ENCODE data around the gene C15orf62.

C15orf62 gene

GRCh38 chr15:40723919-40724318 lies 45.9 kb upstream of the C15orf62 start:
- H3K27ac ChIP-seq (ENCODE audit: low read length, poor library complexity, severe bottlenecking), result no peak overlapping the region
- H3K4me3 ChIP-seq (ENCODE audit: insufficient read depth in 1 of 2, low read depth in 1 of 2, low read length in 2 of 2), result no peak overlapping the region
- peaks cover 0 to 12% of the 10 kb centered on the region in 2 experiments for H3K36me3 ChIP-seq (ENCODE audit: control insufficient read depth in 1 of 2, insufficient read depth in 2 of 2, low read depth in 1 of 2, low read length in 2 of 2)
- no peaks in the 10 kb centered on the region for H3K79me1 ChIP-seq (replicated peaks; ENCODE audit: low read length, poor library complexity, severe bottlenecking)
- no peak overlapping the region for H3K4me2 ChIP-seq (ENCODE audit: low read length, poor library complexity, severe bottlenecking)
- no peak overlapping the region for H2BK5ac ChIP-seq (ENCODE audit: low read depth, low read length, poor library complexity, severe bottlenecking)
- H4K91ac ChIP-seq (ENCODE audit: low read length), result no peak overlapping the region
- no peak overlapping the region for H2BK15ac ChIP-seq (ENCODE audit: low read depth, poor library complexity, severe bottlenecking)
- no peaks in the 10 kb centered on the region for H3K27me3 ChIP-seq (ENCODE audit: control insufficient read depth in 1 of 2, insufficient read depth in 1 of 2, low read length in 2 of 2)
- no peak overlapping the region for H2AK5ac ChIP-seq (ENCODE audit: low read length, severe bottlenecking)
- no peak overlapping the region for H3K23ac ChIP-seq (ENCODE audit: low read length in 2 of 2)
- H2BK120ac ChIP-seq (ENCODE audit: low read depth, low read length), result no peak overlapping the region
- DNase-seq, result no peak
- H3K9me3 ChIP-seq (ENCODE audit: control insufficient read depth, low read length), result no peaks in the 10 kb centered on the region
- H3K4ac ChIP-seq (ENCODE audit: low read depth in 1 of 2, low read length in 2 of 2), result no peak overlapping the region
- H2AFZ ChIP-seq (ENCODE audit: low read depth, low read length), result no peak overlapping the region
- no peak overlapping the region for H3K14ac ChIP-seq (ENCODE audit: low read length in 2 of 2)
- H3K18ac ChIP-seq (ENCODE audit: low read depth in 1 of 2, low read length in 2 of 2), result no peak overlapping the region
- H3K9ac ChIP-seq (ENCODE audit: low read length), result no peak overlapping the region
- no peak overlapping the region for H2BK12ac ChIP-seq (ENCODE audit: low read length in 2 of 2)
- no CpG with 5 or more reads among the region's 2 CpGs for WGBS
- H4K8ac ChIP-seq (ENCODE audit: low read length), result no peak overlapping the region
- no peaks in the 10 kb centered on the region for H3K4me1 ChIP-seq (ENCODE audit: control insufficient read depth, insufficient read depth, low read depth, low read length)

GRCh38 chr15:40731034-40731433 lies 38.7 kb upstream of the C15orf62 start:
- H2AK5ac ChIP-seq (ENCODE audit: low read length, severe bottlenecking), result no peak overlapping the region
- H3K9ac ChIP-seq (ENCODE audit: low read length), result peak overlapping the region; percentile 57
- H3K23ac ChIP-seq (ENCODE audit: low read length in 2 of 2), result no peak overlapping the region
- no peak overlapping the region for H3K4ac ChIP-seq (ENCODE audit: low read depth in 1 of 2, low read length in 2 of 2)
- H4K91ac ChIP-seq (ENCODE audit: low read length), result no peak overlapping the region
- no peak overlapping the region for H3K14ac ChIP-seq (ENCODE audit: low read length in 2 of 2)
- H3K27ac ChIP-seq (ENCODE audit: low read length, poor library complexity, severe bottlenecking), result no peak overlapping the region
- H2BK15ac ChIP-seq (ENCODE audit: low read depth, poor library complexity, severe bottlenecking), result no peak overlapping the region
- no peaks in the 10 kb centered on the region for H3K4me1 ChIP-seq (ENCODE audit: control insufficient read depth, insufficient read depth, low read depth, low read length)
- 60% methylated on average over 3 of the region's 3 CpGs for WGBS
- H3K36me3 ChIP-seq (ENCODE audit: control insufficient read depth in 1 of 2, insufficient read depth in 2 of 2, low read depth in 1 of 2, low read length in 2 of 2), result peaks cover 22 to 39% of the 10 kb centered on the region in 2 experiments
- H3K4me2 ChIP-seq (ENCODE audit: low read length, poor library complexity, severe bottlenecking), result no peak overlapping the region
- H4K8ac ChIP-seq (ENCODE audit: low read length), result no peak overlapping the region
- H3K18ac ChIP-seq (ENCODE audit: low read depth in 1 of 2, low read length in 2 of 2), result no peak overlapping the region
- H2BK120ac ChIP-seq (ENCODE audit: low read depth, low read length), result no peak overlapping the region
- H3K27me3 ChIP-seq (ENCODE audit: control insufficient read depth in 1 of 2, insufficient read depth in 1 of 2, low read length in 2 of 2), result no peaks in the 10 kb centered on the region
- H2BK5ac ChIP-seq (ENCODE audit: low read depth, low read length, poor library complexity, severe bottlenecking), result no peak overlapping the region
- no peak overlapping the region for H2BK12ac ChIP-seq (ENCODE audit: low read length in 2 of 2)
- peaks cover 1% of the 10 kb centered on the region for H3K79me1 ChIP-seq (replicated peaks; ENCODE audit: low read length, poor library complexity, severe bottlenecking)
- H3K9me3 ChIP-seq (ENCODE audit: control insufficient read depth, low read length), result no peaks in the 10 kb centered on the region
- H3K4me3 ChIP-seq (ENCODE audit: insufficient read depth in 1 of 2, low read depth in 1 of 2, low read length in 2 of 2), result no peak overlapping the region
- no peak for DNase-seq
- no peak overlapping the region for H2AFZ ChIP-seq (ENCODE audit: low read depth, low read length)

- peaks cover 2% of the 10 kb centered on the region for H3K4me1 ChIP-seq (ENCODE audit: control insufficient read depth, insufficient read depth, low read depth, low read length)
- no peak overlapping the region for H3K27ac ChIP-seq (ENCODE audit: low read length, poor library complexity, severe bottlenecking)
- H3K9me3 ChIP-seq (ENCODE audit: control insufficient read depth, low read length), result no peaks in the 10 kb centered on the region
- no peak overlapping the region for H2BK120ac ChIP-seq (ENCODE audit: low read depth, low read length)
- WGBS, result 90% methylated on average over 4 of the region's 4 CpGs
- H3K4ac ChIP-seq (ENCODE audit: low read depth in 1 of 2, low read length in 2 of 2), result no peak overlapping the region
- no peak overlapping the region for H4K91ac ChIP-seq (ENCODE audit: low read length)
- H3K27me3 ChIP-seq (ENCODE audit: control insufficient read depth in 1 of 2, insufficient read depth in 1 of 2, low read length in 2 of 2), result no peaks in the 10 kb centered on the region
- no peak overlapping the region for H3K23ac ChIP-seq (ENCODE audit: low read length in 2 of 2)
- H4K8ac ChIP-seq (ENCODE audit: low read length), result no peak overlapping the region
- H2BK5ac ChIP-seq (ENCODE audit: low read depth, low read length, poor library complexity, severe bottlenecking), result no peak overlapping the region
- H2BK15ac ChIP-seq (ENCODE audit: low read depth, poor library complexity, severe bottlenecking), result no peak overlapping the region
- H3K36me3 ChIP-seq (ENCODE audit: control insufficient read depth in 1 of 2, insufficient read depth in 2 of 2, low read depth in 1 of 2, low read length in 2 of 2), result peaks cover 52 to 77% of the 10 kb centered on the region in 2 experiments
- H3K79me1 ChIP-seq (replicated peaks; ENCODE audit: low read length, poor library complexity, severe bottlenecking), result peaks cover 10% of the 10 kb centered on the region
- H3K4me2 ChIP-seq (ENCODE audit: low read length, poor library complexity, severe bottlenecking), result no peak overlapping the region
- H2AK5ac ChIP-seq (ENCODE audit: low read length, severe bottlenecking), result no peak overlapping the region
- H3K9ac ChIP-seq (ENCODE audit: low read length), result no peak overlapping the region
- no peak overlapping the region for H3K18ac ChIP-seq (ENCODE audit: low read depth in 1 of 2, low read length in 2 of 2)
- no peak overlapping the region for H3K14ac ChIP-seq (ENCODE audit: low read length in 2 of 2)
- no peak overlapping the region for H2AFZ ChIP-seq (ENCODE audit: low read depth, low read length)
- H3K4me3 ChIP-seq (ENCODE audit: insufficient read depth in 1 of 2, low read depth in 1 of 2, low read length in 2 of 2), result no peak overlapping the region
- no peak overlapping the region for H2BK12ac ChIP-seq (ENCODE audit: low read length in 2 of 2)
- DNase-seq, result no peak
Observed at GRCh38 chr15:40736575-40736974, 33.2 kb upstream of the C15orf62 start.

- Histone ChIP-seq H4K8ac (ENCODE audit: low read length) (no peak overlapping the region), H3K27me3 (ENCODE audit: control insufficient read depth in 1 of 2, insufficient read depth in 1 of 2, low read length in 2 of 2) (no peaks in the 10 kb centered on the region), H3K9me3 (ENCODE audit: control insufficient read depth, low read length) (no peaks in the 10 kb centered on the region), H2BK120ac (ENCODE audit: low read depth, low read length) (no peak overlapping the region), H2BK15ac (ENCODE audit: low read depth, poor library complexity, severe bottlenecking) (no peak overlapping the region), H2BK12ac (ENCODE audit: low read length in 2 of 2) (no peak overlapping the region), H2AFZ (ENCODE audit: low read depth, low read length) (no peak overlapping the region), H3K9ac (ENCODE audit: low read length) (no peak overlapping the region), H3K14ac (ENCODE audit: low read length in 2 of 2) (no peak overlapping the region), H2BK5ac (ENCODE audit: low read depth, low read length, poor library complexity, severe bottlenecking) (no peak overlapping the region), H4K91ac (ENCODE audit: low read length) (no peak overlapping the region), H3K4ac (ENCODE audit: low read depth in 1 of 2, low read length in 2 of 2) (no peak overlapping the region), H2AK5ac (ENCODE audit: low read length, severe bottlenecking) (no peak overlapping the region), H3K27ac (ENCODE audit: low read length, poor library complexity, severe bottlenecking) (no peak overlapping the region), H3K4me3 (ENCODE audit: insufficient read depth in 1 of 2, low read depth in 1 of 2, low read length in 2 of 2) (no peak overlapping the region), H3K4me2 (ENCODE audit: low read length, poor library complexity, severe bottlenecking) (no peak overlapping the region), H3K79me1 (replicated peaks; ENCODE audit: low read length, poor library complexity, severe bottlenecking) (peaks cover 10% of the 10 kb centered on the region), H3K23ac (ENCODE audit: low read length in 2 of 2) (no peak overlapping the region), H3K4me1 (ENCODE audit: control insufficient read depth, insufficient read depth, low read depth, low read length) (peaks cover 2% of the 10 kb centered on the region), H3K36me3 (ENCODE audit: control insufficient read depth in 1 of 2, insufficient read depth in 2 of 2, low read depth in 1 of 2, low read length in 2 of 2) (peaks cover 52 to 78% of the 10 kb centered on the region in 2 experiments), H3K18ac (ENCODE audit: low read depth in 1 of 2, low read length in 2 of 2) (no peak overlapping the region)
- DNase-seq, result no peak
- 100% methylated on average over 2 of the region's 3 CpGs for WGBS
Observed at GRCh38 chr15:40737048-40737447, 32.7 kb upstream of the C15orf62 start.
